Fibroblast of lung (primary cell): Measurements from ENCODE around the gene TIMM50. TPM values are rescaled to one million over a fixed set of nuclear protein-coding genes. Genes with fewer than 3 reads are reported as not detected.

Experiments used
- DNase-seq, 2 donors: peaks; one replicate each; pipeline versions ENCODE4 v3.0.0 to v3.0.0-alpha.2; 2010; ENCODE audit warnings: low read depth in 2 of 2
- H2AFZ ChIP-seq: 2 replicates; pipeline ENCODE4 v1.5.1; 2012; ENCODE audit warnings: low read length, control low read depth, inconsistent platforms
- H3K27ac ChIP-seq: 2 replicates; pipeline ENCODE4 v1.5.1; 2011; ENCODE audit warnings: low read length, control low read depth; ENCODE audit not compliant: insufficient read depth
- H3K27me3 ChIP-seq: 2 replicates; pipeline ENCODE4 v1.5.1; 2011; ENCODE audit warnings: mild to moderate bottlenecking, low read length; ENCODE audit not compliant: control insufficient read depth, insufficient read depth
- H3K36me3 ChIP-seq: 2 replicates; pipeline ENCODE4 v1.5.1; 2011; ENCODE audit warnings: low read length; ENCODE audit not compliant: control insufficient read depth, insufficient read depth
- H3K4me1 ChIP-seq: 2 replicates; pipeline ENCODE4 v1.5.1; 2011; ENCODE audit warnings: low read length; ENCODE audit not compliant: control insufficient read depth, insufficient read depth; ENCODE audit errors: extremely low read depth
- H3K4me2 ChIP-seq: 2 replicates; pipeline ENCODE4 v1.5.1; 2011; ENCODE audit warnings: low read length, control low read depth; ENCODE audit not compliant: insufficient read depth; ENCODE audit errors: extremely low read depth
- H3K4me3 ChIP-seq, 4 experiments: fragments of 200-600 bp in 1 of 4; sonication (generic) in 1 of 4; replicated peaks in 1 of 4; 2 replicates each; pipeline ENCODE4 v1.5.1; 2011 to 2016; ENCODE audit warnings: low read length in 4 of 4, low read depth in 3 of 4, mild to moderate bottlenecking in 3 of 4, control low read depth in 2 of 4, inconsistent platforms in 1 of 4, mixed read lengths in 1 of 4; ENCODE audit not compliant: insufficient read depth in 1 of 4; ENCODE audit errors: control extremely low read depth in 1 of 4
- H3K79me2 ChIP-seq: 2 replicates; pipeline ENCODE4 v1.5.1; 2012; ENCODE audit warnings: mild to moderate bottlenecking, low read length, inconsistent platforms; ENCODE audit not compliant: control insufficient read depth, insufficient read depth
- H3K9ac ChIP-seq: 2 replicates; pipeline ENCODE4 v1.5.1; 2011; ENCODE audit warnings: mild to moderate bottlenecking, low read length, control low read depth; ENCODE audit not compliant: insufficient read depth
- H3K9me3 ChIP-seq: 2 replicates; pipeline ENCODE4 v1.5.1; 2012; ENCODE audit warnings: low read depth, low read length; ENCODE audit not compliant: control insufficient read depth, insufficient read depth
- H4K20me1 ChIP-seq: 2 replicates; pipeline ENCODE4 v1.5.1; 2011; ENCODE audit warnings: low read length; ENCODE audit not compliant: control insufficient read depth, insufficient read depth; ENCODE audit errors: extremely low read depth
- CTCF ChIP-seq, 2 donors: IDR thresholded peaks in 1 of 2; conservative IDR thresholded peaks in 1 of 2; 1 replicate in 1 of 2; 2 replicates in 1 of 2; pipeline ENCODE4 v1.5.1; 2011 to 2012; ENCODE audit warnings: low read length in 2 of 2, control low read depth in 1 of 2, inconsistent platforms in 1 of 2, low read depth in 1 of 2, mild to moderate bottlenecking in 1 of 2
- EZH2 ChIP-seq: IDR thresholded peaks from 2 replicates; pipeline ENCODE4 v1.5.1; 2012; ENCODE audit warnings: low read length, control low read depth, mild to moderate bottlenecking; ENCODE audit errors: missing control alignments
- polyA plus RNA-seq, 2 donors: library from polyadenylated mRNA; depleted of rRNA in 1 of 2; stranded (reverse) in 1 of 2; unstranded in 1 of 2; fragments of >200 nt; gene quantifications; 2 replicates each; pipeline ENCODE4 v1.2.1, GENCODE V29; 2011 to 2012; ENCODE audit warnings: missing spikeins in 1 of 2
- total RNA-seq: library from RNA; depleted of rRNA; stranded (reverse); fragments of >200 nt; gene quantifications from 2 replicates; pipeline ENCODE4 v1.2.1, GENCODE V29; 2014

The TIMM50 gene
- total and polyA plus RNA-seq, 2 donors (not counting 1 experiment from before 2014, with no cell fraction given), result 43.5 to 45.7 TPM

GRCh38 chr19:39512988-39513387, 32.4 kb downstream of the TIMM50 start:
- no peak overlapping the region for H3K4me3 ChIP-seq
- H3K36me3 ChIP-seq, result no peaks in the 10 kb centered on the region
- no peaks in the 10 kb centered on the region for H3K79me2 ChIP-seq
- DNase-seq, result no peak
- H4K20me1 ChIP-seq, result no peaks in the 10 kb centered on the region
- H3K27me3 ChIP-seq, result peaks cover 46% of the 10 kb centered on the region
- no peak overlapping the region for H3K4me2 ChIP-seq
- H3K9ac ChIP-seq, result no peak overlapping the region
- no peak for TF ChIP-seq CTCF (conservative IDR thresholded peaks at IDR 0.05 in 1 of 2, IDR thresholded peaks at IDR 0.05 in 1 of 2; ENCODE audit: low read depth in 1 of 2, low read length in 2 of 2)
- TF ChIP-seq EZH2, result no peak
- no peak overlapping the region for H3K27ac ChIP-seq
- no peak overlapping the region for H2AFZ ChIP-seq
- H3K4me1 ChIP-seq, result no peaks in the 10 kb centered on the region
- no peaks in the 10 kb centered on the region for H3K9me3 ChIP-seq

GRCh38 chr19:39514840-39515550, 34.4 kb downstream of the TIMM50 start, which contains the start of gene SELENOV:
TSS of gene SELENOV (plus strand) at chr19:39515139. CDS start at chr19:39515213, 74 bp downstream.
- H3K9me3 ChIP-seq, result no peaks in the 10 kb centered on the region
- no peaks in the 10 kb centered on the region for H3K4me1 ChIP-seq
- H3K36me3 ChIP-seq, result no peaks in the 10 kb centered on the region
- no peak within 1 kb of the TSS for H3K9ac ChIP-seq
- H3K27ac ChIP-seq, result no peak within 1 kb of the TSS
- peaks cover 44% of the 10 kb centered on the region for H3K27me3 ChIP-seq
- no peak within 1 kb of the TSS for H2AFZ ChIP-seq
- no peaks in the 10 kb centered on the region for H4K20me1 ChIP-seq
- no peak for DNase-seq
- TF ChIP-seq EZH2, result peak; percentile 90
- TF ChIP-seq CTCF (conservative IDR thresholded peaks at IDR 0.05 in 1 of 2, IDR thresholded peaks at IDR 0.05 in 1 of 2; ENCODE audit: low read depth in 1 of 2, low read length in 2 of 2), result no peak
- H3K4me2 ChIP-seq, result no peak within 1 kb of the TSS
- H3K4me3 ChIP-seq, result peak within 1 kb of the TSS in 1 of 4 experiments; percentile 30
- no peaks in the 10 kb centered on the region for H3K79me2 ChIP-seq

- no peak overlapping the region for H2AFZ ChIP-seq
- H3K4me3 ChIP-seq, result peak overlapping the region in 1 of 4 experiments; percentile 30
- no peak overlapping the region for H3K4me2 ChIP-seq
These were observed 35.0 kb downstream of the TIMM50 start for GRCh38 chr19:39515551-39516191.

More at GRCh38 chr19:39515551-39516191, 35.0 kb downstream of the TIMM50 start:
- Histone ChIP-seq H3K27me3 (peaks cover 44% of the 10 kb centered on the region), H3K27ac (no peak overlapping the region), H3K36me3 (no peaks in the 10 kb centered on the region), H3K9me3 (no peaks in the 10 kb centered on the region), H3K9ac (no peak overlapping the region), H3K4me1 (no peaks in the 10 kb centered on the region), H4K20me1 (no peaks in the 10 kb centered on the region), H3K79me2 (no peaks in the 10 kb centered on the region)
- TF ChIP-seq EZH2, result peak; percentile 93
- TF ChIP-seq CTCF (conservative IDR thresholded peaks at IDR 0.05 in 1 of 2, IDR thresholded peaks at IDR 0.05 in 1 of 2; ENCODE audit: low read depth in 1 of 2, low read length in 2 of 2), result no peak
- DNase-seq, result no peak
